GM12878 (cell line): ENCODE results near the gene SCAANT1. TPM values are rescaled to one million over a fixed set of nuclear protein-coding genes. Genes with fewer than 3 reads are reported as not detected.

ENCODE experiments used
- ATF7 ChIP-seq: fragments of 450-650 bp; IDR thresholded peaks from 2 replicates; pipeline ENCODE4 v1.6.1; 2016; ENCODE audit warnings: low read depth, mild to moderate bottlenecking
- BACH1 ChIP-seq: fragments of 450-650 bp; IDR thresholded peaks from 2 replicates; pipeline ENCODE4 v1.6.1; 2017; ENCODE audit warnings: mild to moderate bottlenecking, borderline replicate concordance
- BHLHE40 ChIP-seq, 2 experiments: fragments of 450-650 bp in 1 of 2; IDR thresholded peaks; 2 replicates each; pipeline ENCODE4 v1.6.1; 2011 to 2017; ENCODE audit warnings: low read depth in 2 of 2, borderline replicate concordance in 1 of 2, improper control_type of control experiment in 1 of 2, low read length in 1 of 2, mild to moderate bottlenecking in 1 of 2
- DPF2 ChIP-seq: fragments of 450-650 bp; IDR thresholded peaks from 2 replicates; pipeline ENCODE4 v1.6.1; 2017; ENCODE audit warnings: mild to moderate bottlenecking
- FOXK2 ChIP-seq: fragments of 450-650 bp; IDR thresholded peaks from 2 replicates; pipeline ENCODE4 v1.6.1; 2017; ENCODE audit warnings: mild to moderate bottlenecking, moderate library complexity
- HDAC2 ChIP-seq: fragments of 200-600 bp; sonication (generic); IDR thresholded peaks from 2 replicates; pipeline ENCODE4 v1.6.1; 2017
- KDM1A ChIP-seq: fragments of 200-600 bp; sonication (generic); IDR thresholded peaks from 2 replicates; pipeline ENCODE4 v1.6.1; 2016; ENCODE audit warnings: borderline replicate concordance
- NFYB ChIP-seq: IDR thresholded peaks from 2 replicates; pipeline ENCODE4 v1.6.1; 2011; ENCODE audit warnings: low read depth, mild to moderate bottlenecking, low read length, improper control_type of control experiment, moderate library complexity; ENCODE audit not compliant: insufficient read depth
- RUNX3 ChIP-seq: IDR thresholded peaks from 2 replicates; pipeline ENCODE4 v1.6.1; 2012; ENCODE audit warnings: low read length, inconsistent platforms
- STAT1 ChIP-seq: fragments of 450-650 bp; conservative IDR thresholded peaks from 2 replicates; pipeline ENCODE4 v1.6.1; 2014; ENCODE audit warnings: antibody characterized with exemption, mild to moderate bottlenecking
- ZNF217 ChIP-seq: fragments of 450-650 bp; IDR thresholded peaks from 2 replicates; pipeline ENCODE4 v1.6.1; 2017; ENCODE audit warnings: antibody characterized with exemption, mild to moderate bottlenecking
- polyA plus RNA-seq, 11 experiments: library from polyadenylated mRNA; depleted of rRNA in 4 of 11; unstranded in 6 of 11; stranded (reverse) in 5 of 11; fragments of >200 nt; fragmentation: Nextera tagmentation in 4 of 11; fragmentation: Illumina TruSeq in 1 of 11; extraction: Ambion mirVana in 4 of 11; extraction: Trizol in 1 of 11; gene quantifications; 1 replicate in 1 of 11; 2 replicates in 10 of 11; pipeline versions ENCODE4 v1.2.1 to v1.2.3, GENCODE V29; 2011 to 2016; ENCODE audit warnings: inconsistent platforms in 2 of 11, missing spikeins in 2 of 11, low read depth in 1 of 11
- total RNA-seq, 4 experiments: library from RNA; depleted of rRNA in 3 of 4; stranded (reverse); fragments of >200 nt in 3 of 4; fragmentation: Illumina TruSeq in 1 of 4; extraction: Trizol in 1 of 4; gene quantifications; 2 replicates each; pipeline versions ENCODE4 v1.2.1 to v1.2.3, GENCODE V29; 2013 to 2021
- TF ChIP-seq, protein P1 (sequence below): fragments of 450-650 bp; IDR thresholded peaks from 2 replicates; pipeline ENCODE4 v1.6.1; 2017; ENCODE audit warnings: mild to moderate bottlenecking, low read depth, inconsistent platforms; ENCODE audit not compliant: poor library complexity, severe bottlenecking

SCAANT1 gene
- total and polyA plus RNA-seq, 10 of the 15 experiments (the other 5 are each of a cell fraction or from before 2014, with no cell fraction given): 0.60 to 1.7 (median 0.95) TPM; not detected in 6

DNA sequence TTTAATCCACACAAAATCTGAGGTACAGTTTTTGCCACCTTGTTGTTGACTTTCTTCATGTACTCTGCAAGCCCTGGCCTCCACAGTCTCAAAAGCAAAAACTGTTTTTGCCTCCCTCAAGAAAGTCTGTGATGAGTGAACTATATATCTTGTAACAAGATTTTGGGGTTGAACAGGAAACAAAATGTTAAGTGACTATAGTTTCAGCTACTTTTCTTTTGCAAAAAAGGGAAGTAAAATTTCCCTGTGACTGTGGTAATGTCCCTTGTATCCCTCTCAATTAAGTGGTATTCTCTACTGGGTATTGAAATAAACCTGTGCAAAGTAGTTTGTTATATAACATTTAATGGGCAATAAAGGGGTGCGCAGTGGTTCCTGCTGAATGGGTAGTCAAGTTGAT lies 21.3 kb upstream of the SCAANT1 start (continued):
- TF ChIP-seq, protein P1, sequence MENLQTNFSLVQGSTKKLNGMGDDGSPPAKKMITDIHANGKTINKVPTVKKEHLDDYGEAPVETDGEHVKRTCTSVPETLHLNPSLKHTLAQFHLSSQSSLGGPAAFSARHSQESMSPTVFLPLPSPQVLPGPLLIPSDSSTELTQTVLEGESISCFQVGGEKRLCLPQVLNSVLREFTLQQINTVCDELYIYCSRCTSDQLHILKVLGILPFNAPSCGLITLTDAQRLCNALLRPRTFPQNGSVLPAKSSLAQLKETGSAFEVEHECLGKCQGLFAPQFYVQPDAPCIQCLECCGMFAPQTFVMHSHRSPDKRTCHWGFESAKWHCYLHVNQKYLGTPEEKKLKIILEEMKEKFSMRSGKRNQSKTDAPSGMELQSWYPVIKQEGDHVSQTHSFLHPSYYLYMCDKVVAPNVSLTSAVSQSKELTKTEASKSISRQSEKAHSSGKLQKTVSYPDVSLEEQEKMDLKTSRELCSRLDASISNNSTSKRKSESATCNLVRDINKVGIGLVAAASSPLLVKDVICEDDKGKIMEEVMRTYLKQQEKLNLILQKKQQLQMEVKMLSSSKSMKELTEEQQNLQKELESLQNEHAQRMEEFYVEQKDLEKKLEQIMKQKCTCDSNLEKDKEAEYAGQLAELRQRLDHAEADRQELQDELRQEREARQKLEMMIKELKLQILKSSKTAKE: no peak
- TF ChIP-seq HDAC2 (no peak), BHLHE40 (IDR thresholded peaks at IDR 0.05; ENCODE audit: borderline replicate concordance in 1 of 2, low read depth in 2 of 2, low read length in 1 of 2) (no peak), BACH1 (peak; percentile 14; the same call in 1 of the 2 replicates), DPF2 (0 out of 2 replicates have a peak, but pooled peaks have one; percentile 10), ATF7 (0 out of 2 replicates have a peak, but pooled peaks have one; percentile 27), NFYB (no peak), KDM1A (no peak), FOXK2 (no peak), RUNX3 (peak; percentile 64), STAT1 (no peak), ZNF217 (0 out of 2 replicates have a peak, but pooled peaks have one; percentile 20)
